Measurements from ENCODE around the gene PAQR9.

PAQR9 gene

GRCh38 chr3:142982038-142982773, 18.7 kb upstream of the PAQR9 start:
- DNase-seq (ENCODE audit: low read depth in 2 of 2): no peak

DNA sequence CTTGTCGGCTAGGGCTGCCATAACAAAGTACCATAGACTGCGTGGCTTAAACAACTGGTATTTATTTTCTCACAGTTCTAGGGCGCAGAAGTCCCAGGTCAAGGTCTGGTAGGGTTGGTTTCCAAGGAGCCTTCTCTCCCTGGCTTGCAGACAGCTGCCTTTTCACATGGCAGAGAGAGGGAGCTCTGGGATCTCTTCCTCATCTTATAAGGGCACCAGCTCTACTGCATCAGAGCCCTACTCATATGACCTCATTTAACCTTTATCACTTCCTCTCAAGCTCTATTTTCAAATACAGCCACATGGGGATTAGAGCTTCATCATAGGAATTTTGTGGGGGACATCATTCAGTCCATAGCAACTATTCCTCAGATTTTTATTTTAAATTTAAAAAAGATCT, 17.6 kb upstream of the PAQR9 start:
- DNase-seq (ENCODE audit: low read depth in 2 of 2): no peak

DNA sequence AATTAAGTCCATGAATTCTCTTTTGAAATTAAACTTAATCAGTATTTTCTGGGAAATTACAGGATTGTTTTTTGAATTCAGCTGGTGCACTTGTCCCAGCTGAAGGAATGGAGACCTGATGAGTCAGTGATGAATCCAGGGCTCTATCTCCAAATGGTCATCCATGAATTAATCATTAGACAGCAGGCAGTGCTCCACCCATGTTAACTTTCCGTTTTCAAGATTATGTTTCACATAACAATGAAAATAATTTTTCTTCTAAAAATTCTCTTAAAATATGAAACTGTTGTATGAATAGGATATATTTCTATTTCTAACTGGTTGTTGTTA, 13.9 kb upstream of the PAQR9 start:
- no peak for DNase-seq (ENCODE audit: low read depth in 2 of 2)

- no peak for DNase-seq (ENCODE audit: low read depth in 2 of 2)
Observed at GRCh38 chr3:142976621-142977398, 13.3 kb upstream of the PAQR9 start.

DNA sequence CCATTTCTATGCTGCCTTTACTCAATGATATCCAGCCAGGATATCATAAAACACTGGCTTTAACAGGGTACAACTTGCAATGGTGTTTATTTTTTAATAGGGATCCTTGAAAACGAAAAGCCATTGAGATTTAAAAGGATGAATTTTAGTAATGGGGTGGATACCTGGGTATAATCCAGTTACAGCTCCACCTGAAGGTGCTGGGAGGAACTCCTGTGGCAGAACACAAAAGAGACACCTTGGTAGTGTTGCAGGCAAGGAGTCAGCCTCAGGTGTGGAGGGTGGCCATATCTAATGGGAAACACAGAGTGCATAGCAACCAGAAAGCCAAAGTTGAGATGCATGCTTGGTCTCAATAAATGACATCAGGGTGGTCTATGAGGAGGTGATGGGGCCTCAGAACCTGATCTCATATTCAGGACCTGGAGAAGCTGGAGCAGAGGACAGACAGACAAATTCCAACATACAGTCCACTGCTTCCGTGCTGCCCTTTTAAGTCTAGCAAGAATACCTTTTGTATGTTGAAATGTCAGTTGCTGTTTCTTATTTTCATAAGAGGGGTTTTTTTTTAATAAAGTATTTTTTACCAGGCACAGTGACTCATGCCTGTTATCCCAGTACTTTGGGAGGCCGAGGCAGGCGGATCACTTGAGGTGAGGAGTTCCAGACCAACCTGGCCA, 12.0 kb upstream of the PAQR9 start:
- no peak for DNase-seq (ENCODE audit: low read depth in 2 of 2)

DNA sequence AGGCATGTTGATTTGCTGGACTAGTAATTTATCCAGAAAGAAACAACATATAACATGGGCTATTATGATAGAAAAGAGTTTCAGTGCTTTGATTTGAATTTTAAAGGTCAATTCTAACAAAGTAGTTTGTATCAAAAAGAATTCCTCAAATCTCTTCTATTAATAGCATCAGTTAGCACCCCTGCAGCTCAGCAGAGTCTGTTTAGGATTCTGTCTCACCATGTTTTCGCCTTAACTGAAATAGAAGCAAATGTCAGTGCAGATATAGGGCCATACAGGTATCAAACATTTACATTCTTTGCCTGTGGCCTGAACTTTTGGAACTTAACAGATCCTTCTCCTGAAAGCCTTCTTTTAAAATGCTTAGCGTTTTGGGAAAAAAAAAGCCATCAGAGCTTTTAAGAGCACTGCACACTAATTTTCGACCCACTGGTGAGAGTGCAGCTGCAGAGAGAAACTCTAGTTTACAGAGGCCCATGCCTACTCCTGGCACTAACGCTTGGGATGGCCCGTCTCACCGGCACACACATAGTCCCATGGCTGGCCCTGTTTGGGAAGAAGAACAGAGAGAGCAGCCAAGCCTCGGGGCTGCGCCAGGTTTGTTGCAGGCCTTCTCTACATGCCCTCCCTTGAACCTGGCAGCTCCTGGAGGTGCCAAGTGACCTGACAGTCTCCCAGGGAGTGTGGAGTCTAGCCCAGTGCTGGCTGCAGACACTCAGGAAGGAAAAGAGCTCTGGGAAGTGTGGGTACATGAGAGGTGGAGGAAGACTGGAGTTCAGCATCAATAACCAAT, 9.9 kb upstream of the PAQR9 start:
- DNase-seq (ENCODE audit: low read depth in 2 of 2): no peak

DNA sequence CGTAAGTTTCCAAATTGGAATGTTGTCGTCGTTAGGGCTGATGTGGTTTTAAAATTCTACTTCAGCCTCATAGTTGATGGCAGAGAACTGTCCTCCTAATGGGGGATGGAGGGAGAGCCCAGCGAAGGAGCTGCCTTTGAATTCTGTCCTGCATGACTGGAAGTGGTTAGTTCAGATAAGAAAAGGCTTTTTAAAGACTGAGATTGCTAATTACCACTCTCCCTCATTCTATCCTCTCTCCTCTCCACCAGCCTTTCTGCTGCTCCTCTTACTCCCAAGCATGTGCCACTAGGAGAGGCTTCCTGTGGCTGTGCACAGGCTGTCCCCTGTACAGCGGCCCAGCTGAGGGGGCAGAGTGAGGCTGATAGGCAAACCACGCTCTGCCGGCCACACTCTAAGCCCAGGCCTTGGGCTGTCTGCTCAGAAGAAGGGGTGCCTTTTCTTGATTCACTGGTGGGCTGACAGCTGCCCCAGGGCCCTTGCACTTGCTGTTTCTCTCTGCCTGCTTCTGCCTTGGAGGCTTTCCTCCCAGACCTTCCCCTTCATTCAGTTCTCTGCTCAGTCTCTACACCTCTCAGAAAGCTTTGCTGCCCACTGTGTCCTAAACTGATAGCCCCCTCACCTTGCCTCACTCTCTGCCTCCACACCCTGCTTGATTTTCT, 8.7 kb upstream of the PAQR9 start:
- no peak for DNase-seq (ENCODE audit: low read depth in 2 of 2)

GRCh38 chr3:142971431-142971830, 8.0 kb upstream of the PAQR9 start:
- no peak for DNase-seq (ENCODE audit: low read depth in 2 of 2)

GRCh38 chr3:142968319-142969025, 5.0 kb upstream of the PAQR9 start:
- no peak for DNase-seq (ENCODE audit: low read depth in 2 of 2)

- DNase-seq (ENCODE audit: low read depth in 2 of 2): no peak
Observed at GRCh38 chr3:142966808-142967207, 3.3 kb upstream of the PAQR9 start.

DNA sequence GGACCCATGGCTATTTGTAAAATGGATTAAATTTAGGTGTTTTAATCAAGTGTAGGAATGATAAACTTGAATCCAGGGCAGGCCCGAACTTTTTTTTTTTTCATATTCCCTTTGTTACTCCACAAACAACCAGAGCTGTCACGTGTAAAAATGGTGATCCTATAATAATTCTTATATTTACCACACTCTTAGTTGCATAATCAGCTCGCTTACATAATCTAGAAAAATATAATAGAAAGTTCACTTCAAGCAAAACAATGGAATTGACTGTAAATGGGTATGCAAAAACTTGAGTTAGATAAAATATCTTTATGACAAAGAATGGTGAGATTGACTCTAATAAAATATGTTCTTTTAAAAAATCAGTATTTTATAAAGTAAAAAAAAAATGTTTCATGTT, 2.1 kb upstream of the PAQR9 start:
- no peak for DNase-seq (ENCODE audit: low read depth in 2 of 2)

DNA sequence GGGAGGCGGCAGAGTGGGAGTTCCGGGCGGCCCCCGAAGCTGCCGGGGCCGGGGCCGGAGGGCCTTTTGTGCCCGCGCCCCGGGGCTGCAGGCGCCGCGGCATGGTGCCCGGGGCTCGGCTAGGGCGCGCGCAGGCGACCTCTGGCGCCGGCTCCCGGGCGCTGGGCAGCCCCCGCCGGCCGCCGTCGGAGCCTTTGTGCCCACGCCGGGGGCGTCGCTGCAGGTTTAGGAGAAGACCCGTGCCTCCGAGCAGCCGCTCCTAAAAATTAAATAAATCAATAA, 299 bp downstream of the PAQR9 start:
- no peak for DNase-seq (ENCODE audit: low read depth in 2 of 2)

DNA sequence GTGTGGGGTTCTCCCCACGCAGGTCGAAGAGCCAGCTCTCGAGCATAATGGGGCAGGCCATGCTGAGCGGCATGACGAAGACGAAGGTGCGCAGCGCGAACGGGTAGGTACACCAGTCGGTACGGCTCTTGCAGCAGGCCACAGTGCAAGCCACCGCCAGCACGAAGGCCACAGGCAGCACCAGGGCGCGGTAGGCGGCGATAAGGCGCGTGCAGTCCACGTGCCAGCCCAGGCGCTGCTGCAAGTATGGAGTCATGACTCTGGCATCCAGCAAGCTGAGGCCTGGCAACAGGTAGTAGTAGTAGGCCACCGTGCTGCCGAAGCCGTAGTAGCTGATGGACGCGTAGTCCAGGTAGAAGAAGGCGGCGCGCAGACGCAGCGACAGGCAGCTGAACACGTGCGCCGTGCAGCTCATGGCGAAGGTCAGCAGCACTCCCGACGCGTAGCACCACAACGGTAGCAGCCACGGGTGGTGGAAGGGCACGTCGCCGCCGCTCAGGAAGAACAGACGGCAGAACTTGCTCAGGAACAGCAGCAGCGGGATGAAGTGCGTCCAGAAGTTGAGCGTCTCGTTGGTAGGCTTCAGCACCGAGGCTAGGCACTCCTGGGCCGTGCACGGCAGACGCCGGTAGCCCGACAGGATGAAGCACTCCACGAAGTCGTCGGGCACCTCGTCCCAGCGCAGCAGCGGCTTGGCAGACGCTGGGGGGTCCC, 797 bp downstream of the PAQR9 start:
- no peak for DNase-seq (ENCODE audit: low read depth in 2 of 2)

- no peak for DNase-seq (ENCODE audit: low read depth in 2 of 2)
Observed at GRCh38 chr3:142962175-142962519, 1.3 kb downstream of the PAQR9 start.

- DNase-seq (ENCODE audit: low read depth in 2 of 2): no peak
Observed at GRCh38 chr3:142961539-142961938, 1.9 kb downstream of the PAQR9 start.

- no peak for DNase-seq (ENCODE audit: low read depth in 2 of 2)
Observed at GRCh38 chr3:142960322-142960850, 3.1 kb downstream of the PAQR9 start.

DNA sequence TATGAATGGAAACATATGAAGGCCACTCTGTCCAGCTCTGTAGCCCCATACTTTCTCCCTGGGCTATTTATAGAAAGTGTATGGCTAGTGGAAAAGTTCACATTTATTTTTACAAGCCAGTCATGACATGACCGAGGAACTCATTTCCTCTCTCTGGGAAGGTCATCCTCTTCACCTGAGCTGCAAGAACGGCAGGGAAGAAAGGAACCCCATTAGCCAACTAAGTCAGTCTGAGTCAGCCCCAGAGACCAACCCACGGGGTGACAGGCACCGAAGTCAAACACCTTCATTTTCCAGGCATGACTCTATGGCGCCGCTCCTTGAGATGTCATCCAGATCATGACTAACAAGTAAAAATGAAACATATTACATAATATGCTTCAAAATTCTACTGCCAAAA, 4.8 kb downstream of the PAQR9 start:
- no peak for DNase-seq (ENCODE audit: low read depth in 2 of 2)

GRCh38 chr3:142953443-142953842, 10.0 kb downstream of the PAQR9 start:
- no peak for DNase-seq (ENCODE audit: low read depth in 2 of 2)

DNA sequence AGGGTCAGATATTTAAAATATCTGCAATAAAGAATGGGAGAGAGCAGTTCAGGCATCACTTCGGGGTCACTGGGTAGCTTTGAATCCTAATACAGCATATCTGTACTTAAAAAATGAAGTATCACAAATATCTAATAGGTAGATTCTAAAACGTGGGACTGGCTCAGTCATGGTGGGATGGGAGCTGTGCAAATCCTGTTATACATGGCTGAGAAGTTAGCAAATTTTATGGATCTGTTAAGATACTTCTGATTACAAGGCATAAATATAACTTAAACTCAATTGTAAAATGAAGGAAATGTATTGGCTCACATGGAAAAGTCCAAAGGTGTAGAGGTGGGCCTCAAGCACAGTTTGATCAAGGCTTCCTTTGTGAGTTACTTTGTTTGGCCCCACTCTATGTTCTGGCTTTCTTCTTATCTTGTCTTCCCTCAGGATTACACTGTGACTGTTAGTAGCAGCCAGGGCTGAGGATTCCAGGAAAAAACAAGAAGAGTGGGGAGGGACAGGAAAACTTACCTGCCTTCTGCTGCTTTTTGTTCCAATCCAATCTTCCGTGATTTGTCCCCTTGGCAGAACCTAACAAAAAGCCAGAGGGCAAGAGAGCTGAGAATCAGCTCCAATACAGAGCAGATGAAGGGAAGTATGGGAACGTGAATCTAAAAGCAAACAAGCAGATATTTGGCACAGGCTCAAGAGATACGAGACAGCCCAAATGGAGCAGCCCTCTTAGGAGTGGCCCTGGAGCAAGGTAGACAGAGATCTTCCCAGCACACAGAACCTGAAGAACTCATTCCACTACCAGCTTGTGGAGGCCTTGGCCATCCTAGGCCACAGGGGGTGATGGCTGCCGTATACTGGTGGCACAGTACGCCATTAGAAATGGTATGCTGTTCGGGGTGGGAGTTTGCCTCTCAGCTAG, 10.9 kb downstream of the PAQR9 start:
- no peak for DNase-seq (ENCODE audit: low read depth in 2 of 2)
